ENCODE data around the gene PCYT1A. TPM values are rescaled to one million over a fixed set of nuclear protein-coding genes. Genes with fewer than 3 reads are reported as not detected.

PCYT1A gene
- polyA plus RNA-seq, 1 donor: 43.6 TPM

DNA sequence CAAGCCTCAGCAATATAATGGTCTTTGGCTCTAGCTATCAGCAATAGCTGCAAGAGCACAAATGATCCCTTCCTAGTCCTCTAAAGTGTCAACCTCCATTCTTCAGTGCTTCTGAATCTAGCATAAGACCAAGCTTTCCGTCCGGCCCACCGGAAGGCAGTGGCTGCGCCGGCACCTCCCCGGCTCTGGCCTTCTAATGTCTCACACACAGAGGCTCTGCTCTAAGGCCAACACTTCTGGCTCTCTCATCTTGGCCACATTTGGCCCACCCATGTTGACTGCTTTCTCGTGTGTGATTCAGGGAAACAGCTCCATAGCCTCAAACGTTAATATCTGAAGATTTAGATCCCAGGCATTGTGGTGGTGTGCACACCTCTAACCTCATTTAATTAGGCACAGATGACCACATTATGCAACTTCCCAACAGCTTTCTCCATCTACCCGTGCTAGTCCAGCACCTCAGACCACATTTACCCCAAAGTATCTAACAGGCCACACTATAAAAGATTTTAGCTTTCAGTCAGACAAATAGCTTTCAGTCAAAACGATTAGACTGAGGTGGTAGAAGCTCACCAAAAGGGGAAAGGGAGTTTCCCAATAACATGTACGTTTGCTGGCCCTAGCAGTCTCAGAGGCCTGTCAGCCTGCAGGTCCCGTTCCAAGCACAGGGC, 51.9 kb downstream of the PCYT1A start:
- DNase-seq: no peak

DNA sequence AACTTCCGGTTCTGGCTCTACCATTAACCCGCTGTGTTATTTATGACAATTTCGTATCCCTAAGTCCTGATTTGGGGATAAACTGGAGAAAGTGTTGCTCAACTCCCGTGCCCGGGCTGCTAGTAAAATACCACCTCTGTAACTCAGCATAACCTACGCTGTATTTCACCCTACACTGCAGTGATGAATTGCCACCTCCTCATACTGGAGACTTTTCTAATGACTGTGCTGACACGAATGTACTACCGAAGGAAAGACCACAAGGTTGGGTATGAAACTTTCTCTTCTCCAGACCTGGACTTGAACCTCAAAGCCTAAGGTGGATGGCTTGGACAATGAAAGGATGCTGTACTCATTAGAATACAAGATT, 54.7 kb downstream of the PCYT1A start:
- no peak for DNase-seq

DNA sequence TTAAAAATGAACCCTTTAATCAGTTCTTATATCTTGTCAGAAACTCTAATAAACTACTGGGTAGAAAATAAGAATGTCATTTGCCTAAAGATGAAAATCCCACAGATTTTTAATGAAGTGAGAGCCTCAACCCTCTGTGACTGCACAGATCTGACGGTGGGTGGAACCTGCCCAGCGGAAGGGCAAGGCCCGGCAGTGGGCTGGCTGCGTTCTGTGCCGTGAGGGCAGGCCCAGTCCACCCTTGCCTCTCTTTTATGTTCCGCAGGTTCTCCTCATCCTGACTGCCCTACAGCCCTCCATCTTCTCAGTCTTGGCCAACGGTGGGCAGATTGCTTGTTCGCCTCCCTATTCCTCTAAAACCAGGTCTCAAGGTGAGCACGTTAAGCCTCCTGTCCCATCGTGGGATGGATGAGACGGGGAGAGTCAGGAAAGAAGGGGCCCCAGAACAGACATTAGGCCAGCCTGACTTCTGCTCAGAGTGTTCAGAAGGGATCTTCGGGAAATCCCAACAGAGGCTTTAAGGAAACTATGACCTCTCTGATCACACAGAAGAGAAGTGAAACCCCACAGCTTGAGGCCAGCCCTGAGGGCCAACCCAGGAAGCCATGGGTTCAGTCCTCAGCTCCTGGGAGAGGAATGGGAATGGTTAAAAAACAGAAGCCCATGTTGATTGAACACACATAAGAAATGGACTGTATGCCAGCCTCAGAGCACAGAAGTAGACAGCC, 55.2 kb downstream of the PCYT1A start:
- no peak for DNase-seq

DNA sequence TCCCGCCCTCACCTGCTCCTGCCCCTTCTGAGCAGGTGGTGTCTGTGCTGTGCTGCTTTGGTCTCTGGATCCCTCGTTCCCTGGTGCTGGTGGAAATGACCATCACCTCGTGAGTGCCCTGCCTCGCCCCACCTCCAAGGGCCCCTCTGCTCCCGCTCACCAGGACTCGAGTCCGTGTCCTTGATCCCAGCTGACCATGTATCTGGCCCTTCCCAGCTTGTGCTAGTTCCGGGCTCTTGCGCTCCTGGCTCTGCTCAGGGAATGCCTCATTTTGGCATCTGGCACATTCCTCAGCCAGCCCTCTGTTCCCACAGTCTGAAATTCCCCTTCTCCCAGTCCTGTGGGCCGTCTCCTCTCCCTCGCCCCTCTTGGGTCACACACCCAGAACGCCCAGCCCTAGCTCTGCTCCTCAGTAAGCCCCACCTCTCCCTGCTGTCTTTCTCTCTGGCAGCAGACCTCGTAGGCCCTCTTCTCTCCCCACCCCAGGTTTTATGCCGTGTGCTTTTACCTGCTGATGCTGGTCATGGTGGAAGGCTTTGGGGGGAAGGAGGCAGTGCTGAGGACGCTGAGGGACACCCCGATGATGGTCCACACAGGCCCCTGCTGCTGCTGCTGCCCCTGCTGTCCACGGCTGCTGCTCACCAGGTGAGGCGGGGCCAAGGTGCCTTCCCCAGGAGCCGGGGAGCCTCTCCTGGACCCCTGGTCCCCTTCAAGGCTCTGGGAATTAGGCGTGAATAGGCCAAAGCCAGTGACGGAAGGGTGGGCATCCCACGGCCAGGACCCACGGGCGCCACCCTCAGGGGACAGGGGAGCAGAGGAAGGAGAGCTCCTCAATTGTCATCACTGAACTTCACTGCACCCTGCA, 59.7 kb downstream of the PCYT1A start:
- no peak for DNase-seq

DNA sequence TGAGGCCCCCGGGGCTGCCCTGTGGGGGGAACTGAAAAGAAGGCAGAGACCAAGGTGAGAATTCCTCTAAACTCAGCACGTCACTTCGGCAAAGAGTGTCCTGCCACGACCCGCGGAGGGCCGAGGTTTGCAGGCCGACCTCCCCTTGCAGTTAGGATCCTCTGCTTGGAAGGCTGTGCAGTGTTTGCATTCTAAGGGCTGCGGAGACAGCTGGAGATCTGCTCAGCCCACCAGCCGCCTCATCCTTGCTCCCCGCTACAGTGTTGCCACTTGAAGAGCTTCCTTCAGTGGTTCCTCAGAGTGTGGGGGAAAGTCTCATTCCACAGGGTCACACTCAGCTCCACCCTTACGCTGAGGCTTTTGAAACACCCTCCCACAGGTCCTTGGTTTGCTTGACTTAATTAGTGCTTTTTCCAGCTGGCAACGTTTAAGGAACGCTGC, 60.4 kb downstream of the PCYT1A start:
- DNase-seq: no peak

DNA sequence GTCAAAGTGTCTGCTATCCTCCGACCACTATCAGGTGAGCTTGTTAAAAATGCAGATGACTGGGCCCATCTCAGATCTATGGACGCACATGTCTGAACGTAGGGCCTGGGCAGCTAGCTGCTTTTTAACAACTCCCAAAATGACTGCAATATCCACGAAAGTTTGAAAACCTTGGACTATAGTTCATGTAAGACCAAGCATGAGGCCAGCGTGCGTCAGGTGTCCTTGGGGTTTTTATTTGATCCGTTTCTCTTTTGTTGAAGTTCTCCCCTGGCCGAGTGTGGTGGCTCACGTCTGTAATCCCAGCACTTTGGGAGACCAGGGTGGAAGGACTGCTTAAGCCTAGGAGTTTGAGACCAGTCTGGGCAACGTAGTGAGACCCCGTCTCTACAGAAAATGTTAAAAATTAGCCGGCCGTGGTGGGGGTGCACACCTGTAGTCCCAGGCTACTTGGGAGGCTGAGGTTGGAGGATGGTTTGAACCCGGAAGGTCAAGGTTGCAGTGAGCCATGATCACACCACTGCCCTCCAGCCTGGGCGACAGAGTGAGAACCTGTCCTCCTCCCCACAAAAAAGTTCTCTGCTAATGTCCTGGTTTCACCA, 61.7 kb downstream of the PCYT1A start:
- DNase-seq: no peak

DNA sequence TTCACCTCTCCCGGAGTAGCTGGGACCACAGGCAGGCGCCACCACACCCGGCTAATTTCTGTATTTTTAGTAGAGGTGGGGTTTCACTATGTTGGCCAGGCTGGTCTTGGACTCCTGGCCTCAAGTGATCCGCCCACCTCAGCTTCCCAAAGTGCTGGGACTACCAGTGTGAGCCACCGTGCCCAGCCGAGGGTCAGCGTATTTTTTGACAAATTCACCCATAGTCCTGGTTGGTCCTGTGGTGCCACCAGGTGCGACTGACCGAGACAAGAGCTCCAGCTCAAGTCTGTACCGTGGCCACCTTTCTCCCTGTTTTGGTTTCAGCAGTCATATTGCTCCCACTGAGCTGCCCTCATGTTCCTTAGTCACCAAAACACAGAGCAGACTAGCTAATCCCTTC, 62.4 kb downstream of the PCYT1A start:
- DNase-seq: no peak

DNA sequence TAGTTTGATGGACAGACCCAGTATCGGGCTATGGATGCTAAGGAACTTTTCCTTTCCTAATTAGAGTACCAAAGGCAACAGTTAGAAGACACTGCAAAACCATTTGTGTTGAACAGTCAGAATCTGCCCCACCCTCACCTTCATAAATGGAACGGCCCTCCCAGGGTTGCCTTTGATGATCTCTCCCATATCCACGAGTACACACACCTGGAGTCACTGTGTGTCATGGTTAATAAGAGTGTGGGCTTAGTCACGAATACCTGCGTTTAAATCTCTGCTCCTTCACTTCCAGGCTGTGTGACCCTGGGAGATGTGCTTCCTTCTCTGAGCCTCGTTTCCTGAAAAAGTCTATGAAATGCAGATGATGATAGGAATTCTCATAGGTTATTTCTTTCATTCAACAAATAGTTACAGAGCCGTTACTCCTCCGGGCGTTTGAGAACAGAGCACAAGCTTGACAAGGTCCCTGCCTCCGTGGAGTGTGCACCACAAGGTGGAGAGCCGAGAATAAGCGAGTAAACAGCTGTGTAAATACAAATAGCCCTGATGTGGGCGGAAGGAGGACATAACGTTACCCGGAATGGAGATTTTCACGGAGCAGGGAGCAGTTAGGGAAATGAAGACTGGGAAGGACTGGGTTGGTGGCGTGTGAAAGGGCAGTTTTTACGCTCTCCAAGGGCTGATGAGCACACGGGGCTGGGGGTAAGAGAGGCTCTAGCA, 64.5 kb downstream of the PCYT1A start:
- DNase-seq: no peak

DNA sequence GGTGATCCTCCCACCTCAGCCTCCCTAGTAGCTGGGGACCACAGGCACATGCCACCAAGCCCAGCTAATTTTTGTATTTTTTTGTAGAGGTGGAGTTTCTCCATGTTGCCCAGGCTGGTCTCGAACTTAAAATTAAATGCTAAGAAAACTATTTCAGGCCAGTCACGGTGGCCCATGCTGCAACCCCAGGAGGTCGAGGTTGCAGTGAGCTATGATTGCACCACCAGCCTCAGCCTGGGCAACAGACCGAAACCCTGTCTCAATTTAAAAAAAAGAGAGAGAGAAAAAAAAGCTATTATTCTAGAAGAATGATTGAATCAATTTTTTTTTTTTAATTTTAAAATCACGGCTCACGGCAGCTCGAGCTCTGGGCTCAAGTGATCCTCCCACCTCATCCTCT, 66.5 kb downstream of the PCYT1A start:
- no peak for DNase-seq

DNA sequence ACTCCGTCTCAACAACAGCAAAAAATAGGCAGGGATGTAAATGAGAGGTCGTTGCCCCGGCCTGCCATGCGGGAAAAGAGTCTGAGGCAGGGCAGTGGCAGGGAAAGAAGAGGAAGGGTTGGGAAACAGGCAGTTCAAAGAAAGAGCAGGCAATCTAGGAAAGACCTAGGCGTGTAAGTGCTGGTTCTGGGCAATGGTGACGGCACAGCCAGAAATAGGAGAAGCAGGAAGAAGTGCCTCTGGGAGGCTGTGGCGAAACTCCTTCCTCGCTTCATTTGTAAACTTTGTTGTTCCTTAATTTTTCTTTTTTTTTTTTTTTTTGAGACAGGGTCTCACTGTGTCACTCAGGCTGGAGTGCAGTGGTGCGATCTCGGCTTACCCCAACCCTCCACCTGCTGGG, 66.9 kb downstream of the PCYT1A start:
- no peak for DNase-seq

DNA sequence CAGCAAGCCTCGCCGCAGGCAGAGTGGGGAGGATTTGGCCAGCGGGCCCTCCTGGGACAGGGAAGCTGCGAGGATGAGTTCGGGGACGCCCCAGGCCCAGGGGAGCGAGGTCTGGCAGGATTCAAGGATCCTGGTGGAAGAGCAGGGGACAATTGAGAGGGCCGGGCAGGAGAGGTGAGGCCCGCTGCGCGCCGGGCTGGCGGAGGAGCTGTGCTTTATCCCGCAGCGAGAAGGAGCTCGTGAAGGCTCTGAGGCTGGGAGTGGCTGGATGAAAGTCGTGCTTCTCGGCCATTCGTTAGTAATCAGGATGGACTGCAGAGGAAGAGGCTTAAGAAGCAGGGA, 67.6 kb downstream of the PCYT1A start:
- DNase-seq: no peak

DNA sequence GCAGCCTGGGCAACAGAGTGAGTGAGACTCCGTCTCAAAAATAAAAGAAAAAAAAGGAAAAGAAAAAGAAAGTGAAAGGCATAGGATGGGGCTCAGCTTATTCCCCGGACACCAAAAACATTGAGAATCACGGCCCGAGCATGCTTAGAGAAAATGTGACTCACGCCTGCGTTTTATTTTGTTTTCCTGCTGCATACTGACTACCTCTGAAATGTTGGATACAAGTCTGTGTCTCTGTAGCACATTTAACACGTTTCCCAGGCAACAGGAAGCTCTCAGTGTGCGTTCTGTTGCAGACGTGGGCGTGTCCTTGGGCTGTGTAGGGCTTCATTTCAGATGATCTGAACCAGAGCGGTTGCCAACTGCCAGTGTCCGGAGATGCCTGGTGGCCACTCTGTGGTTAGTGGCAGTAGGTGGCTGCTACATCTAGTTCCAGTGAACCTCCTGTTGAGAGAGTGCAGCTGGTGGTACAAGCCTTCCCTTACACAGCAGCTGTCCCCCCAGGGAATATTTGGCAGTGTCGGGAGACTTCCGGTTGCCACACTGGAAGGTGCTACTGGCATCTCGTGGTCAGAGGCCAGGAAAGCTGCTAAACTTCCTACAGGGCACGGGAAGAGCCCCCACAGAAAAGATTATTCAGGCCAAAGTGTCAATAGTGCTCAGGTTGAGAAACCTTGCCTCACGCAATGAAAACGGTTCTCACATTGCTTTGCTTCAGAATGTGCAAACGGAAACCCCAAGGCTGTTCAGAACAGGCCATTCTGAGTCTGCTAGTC, 68.1 kb downstream of the PCYT1A start:
- peak; percentile 76 for DNase-seq

DNA sequence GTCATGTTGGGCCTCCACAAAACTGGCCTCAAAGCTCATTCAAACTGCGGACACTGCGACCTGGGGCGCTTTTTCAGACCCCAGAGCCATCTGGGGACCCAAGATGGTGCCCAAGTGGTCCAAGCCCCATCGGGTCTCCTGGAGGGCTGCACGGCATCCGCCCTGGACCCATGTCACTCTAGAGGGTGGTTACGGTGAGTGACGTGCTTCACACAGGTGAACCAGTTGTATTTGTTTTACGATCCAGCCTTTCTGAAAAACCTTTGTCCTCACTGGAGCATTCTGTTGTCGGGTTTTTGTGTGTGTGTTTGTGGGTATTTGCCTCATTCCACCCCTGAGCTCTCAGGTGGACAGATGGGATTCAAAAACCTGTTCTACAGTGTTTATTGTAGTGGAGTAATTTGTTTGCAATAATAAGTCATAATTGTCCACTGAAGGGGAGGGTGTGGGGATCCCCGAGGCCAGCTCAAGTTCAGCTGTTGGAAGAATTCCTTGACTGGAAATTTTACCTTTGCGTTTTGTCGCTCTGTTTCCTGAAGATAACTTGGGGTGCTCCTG, 69.3 kb downstream of the PCYT1A start:
- no peak for DNase-seq

DNA sequence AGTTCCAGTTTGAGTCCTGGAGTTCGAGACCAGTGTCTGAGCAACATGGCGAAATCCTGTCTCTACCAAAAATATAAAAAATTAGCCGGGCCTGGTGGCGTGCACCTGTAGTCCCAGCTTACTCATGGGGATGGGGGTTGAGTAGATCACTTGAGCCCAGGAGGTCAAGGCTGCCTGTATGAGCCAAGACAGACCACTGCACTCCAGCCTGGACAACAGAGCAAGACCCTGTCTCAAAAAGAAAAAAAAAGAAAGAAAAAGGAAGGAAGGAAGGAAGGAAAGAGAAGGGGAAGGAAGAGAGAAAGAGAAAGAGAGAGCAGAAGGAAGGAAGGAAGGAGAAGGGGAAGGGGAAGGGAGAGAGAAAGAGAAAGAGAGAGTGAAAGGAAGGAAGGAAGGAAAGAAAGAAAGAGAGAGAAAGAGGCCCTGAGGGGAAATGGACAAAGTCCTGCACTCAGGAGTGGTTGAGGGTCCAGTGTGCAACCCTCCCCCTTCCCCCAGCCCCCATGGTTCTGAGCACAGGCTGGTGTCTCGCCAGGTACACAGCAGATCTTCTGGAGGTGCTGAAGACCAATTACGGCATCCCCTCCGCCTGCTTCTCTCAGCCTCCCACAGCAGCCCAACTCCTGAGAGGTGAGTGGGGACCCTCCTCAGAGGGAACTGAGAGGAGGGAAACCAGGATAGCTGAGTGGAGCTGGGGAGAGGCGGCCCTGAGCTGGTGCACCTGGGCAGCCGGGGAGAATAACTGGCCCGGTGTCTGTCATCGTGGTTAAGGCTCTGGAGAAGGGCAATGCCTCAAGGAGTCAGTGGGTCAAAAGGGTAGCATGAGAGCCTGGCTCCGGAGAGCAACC, 70.0 kb downstream of the PCYT1A start:
- no peak for DNase-seq

DNA sequence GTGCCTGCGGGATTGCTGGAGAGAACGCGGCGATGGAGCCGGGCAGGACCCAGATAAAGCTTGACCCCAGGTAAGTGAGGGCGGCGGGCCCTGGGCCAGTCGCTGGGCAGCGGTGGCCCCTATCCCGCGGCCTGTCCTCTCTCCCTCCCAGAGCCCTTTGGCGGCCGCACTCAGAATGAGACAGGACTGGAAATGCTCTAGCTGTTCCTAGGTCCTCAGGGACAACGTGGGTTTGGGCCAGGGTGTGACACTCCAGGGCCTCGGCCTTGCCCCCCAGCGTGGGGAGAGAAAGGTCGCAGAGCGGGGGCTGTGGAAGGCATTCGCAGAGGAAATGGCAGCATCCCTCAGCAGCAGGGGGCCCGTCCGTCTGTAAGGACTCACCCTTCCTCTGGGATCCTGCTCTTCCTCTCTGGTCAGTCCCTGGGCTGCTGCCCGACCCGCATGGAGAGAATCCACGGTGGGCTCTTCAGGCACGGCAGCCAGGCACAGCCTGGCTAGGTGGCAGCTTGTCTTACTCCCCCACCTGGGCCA, 70.8 kb downstream of the PCYT1A start:
- DNase-seq: no peak

DNA sequence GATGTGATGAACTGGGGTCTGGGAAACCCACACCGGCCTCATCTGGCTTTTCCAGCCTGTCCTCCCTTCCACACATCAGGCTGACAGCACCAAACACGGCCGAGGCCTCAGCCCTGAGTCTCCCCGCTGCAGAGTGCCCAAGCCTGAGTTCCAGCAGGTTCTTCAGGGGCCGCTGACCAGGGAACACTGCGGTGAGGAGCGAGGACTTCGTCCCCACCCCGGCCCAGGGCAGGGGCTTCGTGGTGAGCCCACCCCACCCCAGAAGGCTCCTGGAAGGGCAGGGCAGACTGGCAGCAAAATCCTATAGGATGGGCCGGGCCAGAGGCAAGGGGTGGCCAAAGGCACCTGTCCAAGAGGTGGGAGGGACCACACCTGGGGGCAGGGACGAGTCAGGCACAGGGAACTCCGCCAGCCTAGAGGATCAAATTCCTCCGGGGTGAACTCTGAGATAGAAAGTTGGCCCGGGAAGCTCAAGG, 71.4 kb downstream of the PCYT1A start, which contains the start of gene SLC51A:
TSS of gene SLC51A (plus strand) at position 446 of the 476 bp plus-strand sequence. CDS start 179 bp downstream, outside the sequence.
- DNase-seq: no peak

DNA sequence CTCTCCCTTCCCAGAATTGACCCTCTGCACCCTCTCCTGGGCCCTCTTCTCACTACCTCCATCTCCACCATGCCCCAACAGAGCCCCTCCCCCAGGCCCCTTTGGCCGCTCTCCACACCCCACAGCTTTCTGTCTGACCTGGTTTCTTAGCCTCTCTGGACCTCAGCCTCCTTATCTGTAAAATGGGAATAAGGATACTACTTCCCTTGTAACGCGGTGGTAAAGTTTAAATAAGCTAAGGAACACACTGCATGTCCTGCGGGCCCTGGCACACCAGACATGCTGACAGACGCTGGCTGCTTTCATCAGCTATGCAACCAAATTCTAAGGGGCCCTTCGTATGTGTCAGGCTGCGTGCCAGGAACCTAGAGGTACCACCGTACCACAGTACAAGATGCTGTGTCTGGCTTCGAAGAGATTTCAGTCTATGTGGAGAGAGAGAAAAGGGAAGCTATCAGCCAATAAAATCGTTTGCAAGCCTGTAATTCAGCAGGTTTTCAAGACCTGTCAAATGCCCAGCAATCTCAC, 72.0 kb downstream of the PCYT1A start:
- DNase-seq: no peak

DNA sequence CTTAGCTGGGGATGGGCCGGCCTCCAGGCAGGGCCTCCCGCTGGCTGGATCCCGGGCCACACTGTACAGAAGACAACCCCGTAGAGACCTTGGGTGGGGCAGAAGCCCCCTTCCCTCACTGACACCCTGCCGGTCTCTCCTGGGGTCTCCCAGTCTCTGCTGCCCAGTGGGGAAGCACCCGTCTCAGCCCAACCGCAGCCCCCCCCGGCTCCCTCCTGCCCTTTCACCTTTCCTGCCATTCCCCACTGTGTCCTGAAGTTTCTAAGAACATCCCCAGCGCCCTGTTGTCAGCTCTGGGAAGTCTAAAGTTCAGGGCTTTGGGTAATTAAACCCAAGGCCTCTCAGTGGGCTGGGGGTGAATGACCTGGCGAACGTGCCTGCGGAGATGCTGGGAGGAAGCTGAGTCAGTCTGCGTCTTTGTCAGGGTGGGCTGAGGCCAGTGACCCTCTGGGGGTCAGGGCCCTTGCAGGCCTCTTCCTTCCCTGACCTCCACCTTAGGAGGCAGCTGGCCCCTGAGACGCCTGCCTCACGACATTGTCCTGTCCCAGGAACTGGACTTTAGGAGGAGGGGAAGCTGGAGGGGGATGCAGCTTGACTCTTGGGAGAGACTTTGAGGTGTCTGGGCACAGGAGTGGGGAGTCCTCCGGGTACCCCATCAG, 72.6 kb downstream of the PCYT1A start:
- no peak for DNase-seq

Measured in hindlimb muscle (tissue), 1 donor.